GM12878 (cell line): ENCODE measurements around the gene ROR2. TPM values are rescaled to one million over a fixed set of nuclear protein-coding genes. Genes with fewer than 3 reads are reported as not detected.

ENCODE experiments used
- ATAC-seq: fragments of 200-7000 bp; cut with Tn5 transposase; 3 replicates; pipeline ENCODE4 v1.9.1; 2020; ENCODE audit warnings: mild to moderate bottlenecking, moderate library complexity
- BruUV-seq: library from RNA; stranded (reverse); fragments of 400-500 nt; replicated peaks from 2 replicates; lab custom pipeline; 2021; lab: Mats Ljungman, UMichigan
- CTCF ChIA-PET: fragments of 300-600 bp; sonication (Branson Sonifier 250); formaldehyde crosslinking; extraction: SDS; loops from one replicate; lab custom pipeline; 2021; ENCODE audit warnings: inconsistent platforms; lab: Yijun Ruan, JAX
- POLR2A ChIA-PET: fragments of 350-600 bp; formaldehyde crosslinking; extraction: SDS; loops from one replicate; lab custom pipeline; 2021; ENCODE audit warnings: inconsistent platforms; lab: Charles Lee
- RAD21 ChIA-PET: fragments of 300-600 bp; sonication (Branson Sonifier 250); formaldehyde crosslinking; loops from one replicate; lab custom pipeline; 2023; ENCODE audit warnings: antibody characterized with exemption; ENCODE audit not compliant: unreplicated experiment; lab: Charles Lee
- SMC1A ChIA-PET: fragments of 300-600 bp; sonication (Branson Sonifier 250); formaldehyde crosslinking; loops from one replicate; lab custom pipeline; 2023; ENCODE audit not compliant: unreplicated experiment, uncharacterized antibody; lab: Charles Lee
- DNase-seq: peaks from one replicate; pipeline ENCODE4 v3.0.0-alpha.2; 2011; ENCODE audit warnings: low read depth, low spot score
- FAIRE-seq: peaks from 3 replicates; lab custom pipeline; 2011; peaks lifted over from hg19 to GRCh38; lab: Jason Lieb, UNC
- H2AFZ ChIP-seq: 2 replicates; pipeline ENCODE4 v1.6.0; 2011; ENCODE audit warnings: low read depth, low read length, control low read depth; ENCODE audit not compliant: control insufficient read depth
- H3K27ac ChIP-seq: 2 replicates; pipeline ENCODE4 v1.5.1; 2011; ENCODE audit warnings: control low read depth; ENCODE audit not compliant: control insufficient read depth, insufficient read depth
- H3K27me3 ChIP-seq, 2 experiments: replicated peaks in 1 of 2; 2 replicates each; pipeline versions ENCODE4 v1.6.0 to v1.6.1; 2011; ENCODE audit warnings: low read length in 1 of 2; ENCODE audit not compliant: control insufficient read depth in 2 of 2, insufficient read depth in 2 of 2
- H3K36me3 ChIP-seq, 2 experiments: 2 replicates each; pipeline ENCODE4 v1.5.1; 2011; ENCODE audit warnings: low read length in 1 of 2; ENCODE audit not compliant: control insufficient read depth in 2 of 2, insufficient read depth in 2 of 2
- H3K4me1 ChIP-seq: 2 replicates; pipeline ENCODE4 v1.6.1; 2011; ENCODE audit warnings: mild to moderate bottlenecking, low read length, moderate library complexity, mixed read lengths; ENCODE audit not compliant: control insufficient read depth, insufficient read depth
- H3K4me2 ChIP-seq: 2 replicates; pipeline ENCODE4 v1.6.0; 2011; ENCODE audit warnings: control low read depth; ENCODE audit not compliant: control insufficient read depth, insufficient read depth
- H3K4me3 ChIP-seq: fragments of 200-600 bp; sonication (generic); 2 replicates; pipeline ENCODE4 v1.5.1; 2016
- H3K79me2 ChIP-seq: 2 replicates; pipeline ENCODE4 v1.6.0; 2011; ENCODE audit warnings: low read length; ENCODE audit not compliant: control insufficient read depth, insufficient read depth
- H3K9ac ChIP-seq: 2 replicates; pipeline ENCODE4 v1.8.0; 2011; ENCODE audit warnings: low read length, control low read depth, mixed read lengths; ENCODE audit not compliant: control insufficient read depth, insufficient read depth
- H3K9me3 ChIP-seq: replicated peaks from 3 replicates; pipeline ENCODE4 v1.5.1; 2011; ENCODE audit warnings: mild to moderate bottlenecking, low read length; ENCODE audit not compliant: control insufficient read depth, insufficient read depth
- H4K20me1 ChIP-seq: 2 replicates; pipeline ENCODE4 v1.6.0; 2011; ENCODE audit not compliant: control insufficient read depth, insufficient read depth
- CEBPZ ChIP-seq: fragments of 150-350 bp; IDR thresholded peaks from 2 replicates; pipeline ENCODE4 v1.6.1; 2016; ENCODE audit warnings: low read depth, low read length
- CREB1 ChIP-seq: IDR thresholded peaks from 2 replicates; pipeline ENCODE4 v1.6.1; 2012; ENCODE audit warnings: low read depth, mild to moderate bottlenecking, inconsistent platforms
- JUNB ChIP-seq: IDR thresholded peaks from 2 replicates; pipeline ENCODE4 v1.6.1; 2016; ENCODE audit warnings: antibody characterized with exemption, mild to moderate bottlenecking
- NRF1 ChIP-seq: conservative IDR thresholded peaks from 2 replicates; pipeline ENCODE4 v1.6.1; 2011; ENCODE audit warnings: mild to moderate bottlenecking, low read depth, low read length, improper control_type of control experiment
- WGBS: methylation state at CpG from one replicate; pipeline ENCODE4 v1.1.6; 2016; ENCODE audit warnings: low lambda C conversion rate; ENCODE audit not compliant: insufficient replicate concordance, insufficient coverage; ENCODE audit errors: missing lambda C conversion rate; 5-methylcytosine and 5-hydroxymethylcytosine counted together
- in situ Hi-C: fragments of 300-500 bp; cut with MboI; formaldehyde crosslinking; loops from 9 replicates; pipeline ENCODE4 v1.14.3; 2018; ENCODE audit warnings: mixed read lengths
- intact Hi-C: fragments of 100-400 bp; cut with micrococcal nuclease; formaldehyde crosslinking; loops from one replicate; pipeline ENCODE4 v1.14.2; 2022; ENCODE audit not compliant: unreplicated experiment
- polyA plus RNA-seq, 11 experiments: library from polyadenylated mRNA; depleted of rRNA in 4 of 11; unstranded in 6 of 11; stranded (reverse) in 5 of 11; fragments of >200 nt; fragmentation: Nextera tagmentation in 4 of 11; fragmentation: Illumina TruSeq in 1 of 11; extraction: Ambion mirVana in 4 of 11; extraction: Trizol in 1 of 11; gene quantifications; 1 replicate in 1 of 11; 2 replicates in 10 of 11; pipeline versions ENCODE4 v1.2.1 to v1.2.3, GENCODE V29; 2011 to 2016; ENCODE audit warnings: inconsistent platforms in 2 of 11, missing spikeins in 2 of 11, low read depth in 1 of 11
- total RNA-seq, 4 experiments: library from RNA; depleted of rRNA in 3 of 4; stranded (reverse); fragments of >200 nt in 3 of 4; fragmentation: Illumina TruSeq in 1 of 4; extraction: Trizol in 1 of 4; gene quantifications; 2 replicates each; pipeline versions ENCODE4 v1.2.1 to v1.2.3, GENCODE V29; 2013 to 2021

The ROR2 gene
- total and polyA plus RNA-seq, 10 of the 15 experiments (the other 5 are each of a cell fraction or from before 2014, with no cell fraction given), result 0.03 to 0.05 TPM; not detected in 8

DNA sequence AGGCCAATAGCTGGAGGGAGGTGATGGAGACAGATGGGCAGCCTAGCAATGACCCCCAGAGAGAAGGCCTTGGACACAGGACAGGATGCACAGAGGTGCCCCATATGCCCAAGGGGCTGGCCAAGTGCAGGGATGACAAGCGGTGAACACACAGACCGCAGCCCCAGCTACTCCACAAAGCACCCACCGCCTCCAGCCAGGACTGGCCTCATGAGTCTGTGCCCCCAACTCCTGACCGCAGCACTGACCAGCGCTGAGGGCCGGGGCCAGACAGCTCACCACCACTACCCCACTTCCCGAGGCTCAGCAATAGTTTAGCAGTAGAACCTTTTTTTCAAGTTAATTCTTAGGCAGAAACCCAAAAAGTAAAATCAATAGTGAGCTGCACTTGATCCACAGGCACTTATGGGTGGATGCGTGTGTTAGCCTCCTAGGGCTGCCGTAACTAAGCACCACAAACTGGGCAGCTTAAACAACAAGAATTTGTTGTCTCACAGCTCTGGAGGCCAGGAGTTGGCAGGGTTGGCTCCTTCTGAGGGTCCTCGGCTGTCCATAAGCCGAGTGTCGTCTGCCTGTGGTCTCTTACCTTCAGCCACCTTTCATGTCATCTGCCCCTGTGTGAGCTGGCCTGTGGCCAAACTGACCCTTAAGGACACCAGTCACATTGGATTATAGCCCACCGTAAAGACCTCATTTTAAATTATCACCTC lies 14.1 kb downstream of the ROR2 start:
- ATAC-seq, result no peak
- no TSS peak for BruUV-seq
- TF ChIP-seq CEBPZ (no peak), NRF1 (no peak), CREB1 (no peak), JUNB (no peak)

More for the DNA sequence above, 14.1 kb downstream of the ROR2 start:
- DNase-seq, result no peak
- POLR2A ChIA-PET, result no interaction called here
- H3K27me3 ChIP-seq, result no peaks in the 10 kb centered on the region
- 70% methylated on average over 13 of the region's 13 CpGs for WGBS
- no peak overlapping the region for H3K4me2 ChIP-seq
- no peaks in the 10 kb centered on the region for H3K79me2 ChIP-seq
- H3K27ac ChIP-seq, result no peak overlapping the region
- SMC1A ChIA-PET, result no interaction called here
- intact Hi-C loops, result no loop called here
- no peaks in the 10 kb centered on the region for H3K9me3 ChIP-seq
- no peak for FAIRE-seq
- RAD21 ChIA-PET, result no interaction called here
- H3K4me3 ChIP-seq, result no peak overlapping the region
- H3K4me1 ChIP-seq, result no peaks in the 10 kb centered on the region
- no peaks in the 10 kb centered on the region for H4K20me1 ChIP-seq
- in situ Hi-C loops, result no loop called here
- no peak overlapping the region for H2AFZ ChIP-seq
- CTCF ChIA-PET, result no interaction called here
- H3K9ac ChIP-seq, result no peak overlapping the region
- H3K36me3 ChIP-seq, result no peaks in the 10 kb centered on the region
